HG02759 (cell line): Measurements from ENCODE around the gene DTNBP1.

Experiments used
- ATAC-seq: cut with Tn5 transposase; IDR thresholded peaks from one replicate; pipeline ENCODE4 v1.9.1; 2021; ENCODE audit warnings: mild to moderate bottlenecking, moderate library complexity; ENCODE audit not compliant: unreplicated experiment

Gene DTNBP1

DNA sequence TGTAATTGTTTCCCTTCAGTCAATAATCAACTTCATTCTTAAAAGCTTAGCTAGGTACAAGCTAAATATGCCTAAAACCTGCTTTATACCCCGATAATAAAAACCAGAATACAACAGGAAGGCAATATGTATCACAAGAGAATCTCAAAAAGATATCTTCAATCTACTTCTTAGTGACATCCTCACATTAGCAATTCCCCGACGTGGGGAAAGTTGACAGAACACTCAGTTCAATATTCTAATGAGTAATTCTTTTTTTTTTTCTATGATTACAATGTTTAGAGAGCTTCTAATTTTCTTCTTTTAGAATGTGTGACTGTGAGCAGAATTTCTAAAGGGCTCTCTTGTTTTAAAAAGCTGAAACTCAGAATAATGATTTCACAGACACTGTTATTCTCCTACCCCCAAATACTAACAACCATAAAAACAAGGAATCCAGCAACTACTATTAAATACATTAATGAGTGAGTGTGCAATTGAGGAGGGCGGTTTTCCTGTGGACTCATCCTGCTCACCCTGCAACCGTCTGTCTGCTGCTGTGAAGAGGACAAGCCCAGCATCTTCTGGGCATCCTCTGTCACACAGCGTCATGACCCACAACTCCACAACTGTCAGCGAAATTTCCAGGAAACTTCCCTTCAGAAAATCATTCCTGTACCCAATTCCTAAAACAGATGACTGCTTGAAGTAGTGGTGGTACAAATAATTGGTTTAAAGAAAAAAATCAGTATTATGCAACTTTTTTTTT, 68.1 kb downstream of the DTNBP1 start:
- ATAC-seq: no peak

- ATAC-seq: no peak
Measured at GRCh38 chr6:15593798-15594197, 69.0 kb downstream of the DTNBP1 start.

DNA sequence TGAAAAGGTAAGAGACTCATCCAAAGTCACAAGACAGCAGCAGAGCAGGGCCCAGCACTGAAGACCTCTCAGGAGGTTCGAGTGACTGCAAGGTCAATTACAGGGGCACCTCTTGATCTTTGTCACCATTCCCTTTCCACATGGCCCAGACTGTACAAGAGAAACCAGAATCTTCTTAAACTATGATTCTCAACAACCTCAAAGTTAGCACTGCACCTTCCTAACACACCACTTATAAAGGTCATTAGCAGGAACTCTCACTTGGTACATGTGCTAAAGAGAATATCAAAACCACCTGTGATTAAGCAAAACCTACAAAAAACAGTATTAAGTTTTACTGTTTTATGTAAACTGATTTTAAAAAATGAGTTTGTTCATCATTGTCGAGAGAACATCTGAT, 70.2 kb downstream of the DTNBP1 start:
- no peak for ATAC-seq

GRCh38 chr6:15588971-15589634, 73.7 kb downstream of the DTNBP1 start:
- no peak for ATAC-seq

- no peak for ATAC-seq
Measured at GRCh38 chr6:15586503-15586902, 76.3 kb downstream of the DTNBP1 start.

DNA sequence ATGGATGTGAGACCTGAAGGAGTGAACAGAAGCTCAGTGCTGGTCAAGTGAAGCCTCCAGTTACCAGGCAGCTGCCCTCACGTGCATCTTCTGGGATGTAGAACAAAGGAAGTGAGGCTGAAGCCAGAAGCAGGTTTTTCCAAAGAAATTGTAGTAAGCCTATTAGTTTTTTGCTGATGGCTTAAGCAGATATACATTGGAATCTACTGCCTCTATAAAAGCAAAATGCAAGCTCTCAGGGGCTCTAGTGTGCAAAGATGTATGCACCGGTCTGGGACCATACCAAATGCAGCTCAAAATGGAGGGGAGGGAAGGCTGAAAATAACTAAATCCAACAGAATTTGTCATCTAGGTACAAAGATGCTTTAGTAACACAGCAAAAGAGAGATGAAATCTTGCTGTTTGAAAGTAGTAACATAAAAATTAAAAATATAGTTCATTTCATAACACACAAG, 77.0 kb downstream of the DTNBP1 start:
- no peak for ATAC-seq

DNA sequence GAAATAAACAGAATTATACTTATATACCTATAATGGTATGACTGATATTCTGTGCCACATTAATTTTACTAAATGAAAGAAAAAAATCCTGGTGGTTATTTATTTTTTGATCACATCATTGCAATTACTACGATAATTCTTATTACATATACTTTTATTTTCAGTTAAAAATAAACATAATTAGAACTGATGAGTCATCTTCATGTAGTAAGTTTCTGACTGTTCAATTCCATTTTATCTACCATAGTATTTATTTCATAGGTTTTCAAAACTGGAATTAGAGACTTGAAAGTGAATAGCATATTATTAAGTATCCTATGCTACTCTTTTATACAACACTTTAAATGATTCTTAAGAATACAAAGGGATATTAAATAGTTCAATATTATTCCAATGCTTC, 80.3 kb downstream of the DTNBP1 start:
- ATAC-seq: no peak

GRCh38 chr6:15581751-15582150, 81.1 kb downstream of the DTNBP1 start:
- no peak for ATAC-seq

- ATAC-seq: no peak
Measured at GRCh38 chr6:15580326-15580725, 82.5 kb downstream of the DTNBP1 start.

- ATAC-seq: no peak
Measured at GRCh38 chr6:15578716-15579391, 84.0 kb downstream of the DTNBP1 start.

- no peak for ATAC-seq
Measured at GRCh38 chr6:15577550-15578171, 85.2 kb downstream of the DTNBP1 start.

DNA sequence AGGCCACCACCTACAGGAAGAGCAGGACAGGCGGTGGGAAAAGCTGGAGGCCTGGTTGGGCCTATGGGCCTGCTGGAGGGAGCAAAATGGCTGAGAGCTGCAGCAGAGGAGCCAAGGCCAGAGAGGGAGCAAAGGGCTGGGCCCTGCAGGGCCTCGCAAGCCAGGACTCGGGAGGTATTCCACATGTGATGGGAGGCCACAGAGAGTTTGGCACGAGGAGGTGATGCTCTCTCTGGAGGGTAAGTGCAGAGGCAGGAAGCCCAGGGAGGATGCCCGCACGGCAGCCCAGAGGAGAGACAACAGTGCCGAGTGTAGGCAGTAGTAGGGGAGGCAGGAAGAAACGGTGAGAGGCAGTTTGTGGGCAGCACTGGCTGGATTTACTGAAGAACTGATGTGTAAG, 85.7 kb downstream of the DTNBP1 start:
- ATAC-seq: no peak

GRCh38 chr6:15575357-15576033, 87.3 kb downstream of the DTNBP1 start:
- no peak for ATAC-seq

- no peak for ATAC-seq
Measured at GRCh38 chr6:15574486-15574885, 88.3 kb downstream of the DTNBP1 start.

GRCh38 chr6:15574023-15574422, 88.8 kb downstream of the DTNBP1 start:
- no peak for ATAC-seq

DNA sequence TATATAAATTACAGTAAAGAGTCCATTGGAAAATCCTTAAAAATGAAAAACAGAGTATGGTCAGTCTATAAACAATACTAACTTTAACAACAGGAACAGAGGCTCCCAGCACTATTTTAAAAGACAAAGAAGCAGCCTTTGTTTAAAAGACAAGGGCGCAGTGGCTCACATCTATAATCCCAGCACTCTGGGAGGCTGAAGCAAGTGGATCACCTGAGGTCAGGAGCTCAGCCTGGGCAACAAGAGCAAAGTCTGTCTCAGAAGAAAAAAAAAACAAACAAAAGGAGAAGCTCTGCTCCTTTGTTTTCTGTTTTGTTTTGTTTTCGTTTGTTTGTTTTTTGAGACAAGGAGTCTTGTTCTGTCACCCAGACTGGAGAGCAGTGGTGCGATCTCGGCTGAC, 89.4 kb downstream of the DTNBP1 start:
- ATAC-seq: no peak

GRCh38 chr6:15572296-15573016, 90.4 kb downstream of the DTNBP1 start:
- no peak for ATAC-seq

GRCh38 chr6:15570171-15570570, 92.7 kb downstream of the DTNBP1 start:
- ATAC-seq: no peak

DNA sequence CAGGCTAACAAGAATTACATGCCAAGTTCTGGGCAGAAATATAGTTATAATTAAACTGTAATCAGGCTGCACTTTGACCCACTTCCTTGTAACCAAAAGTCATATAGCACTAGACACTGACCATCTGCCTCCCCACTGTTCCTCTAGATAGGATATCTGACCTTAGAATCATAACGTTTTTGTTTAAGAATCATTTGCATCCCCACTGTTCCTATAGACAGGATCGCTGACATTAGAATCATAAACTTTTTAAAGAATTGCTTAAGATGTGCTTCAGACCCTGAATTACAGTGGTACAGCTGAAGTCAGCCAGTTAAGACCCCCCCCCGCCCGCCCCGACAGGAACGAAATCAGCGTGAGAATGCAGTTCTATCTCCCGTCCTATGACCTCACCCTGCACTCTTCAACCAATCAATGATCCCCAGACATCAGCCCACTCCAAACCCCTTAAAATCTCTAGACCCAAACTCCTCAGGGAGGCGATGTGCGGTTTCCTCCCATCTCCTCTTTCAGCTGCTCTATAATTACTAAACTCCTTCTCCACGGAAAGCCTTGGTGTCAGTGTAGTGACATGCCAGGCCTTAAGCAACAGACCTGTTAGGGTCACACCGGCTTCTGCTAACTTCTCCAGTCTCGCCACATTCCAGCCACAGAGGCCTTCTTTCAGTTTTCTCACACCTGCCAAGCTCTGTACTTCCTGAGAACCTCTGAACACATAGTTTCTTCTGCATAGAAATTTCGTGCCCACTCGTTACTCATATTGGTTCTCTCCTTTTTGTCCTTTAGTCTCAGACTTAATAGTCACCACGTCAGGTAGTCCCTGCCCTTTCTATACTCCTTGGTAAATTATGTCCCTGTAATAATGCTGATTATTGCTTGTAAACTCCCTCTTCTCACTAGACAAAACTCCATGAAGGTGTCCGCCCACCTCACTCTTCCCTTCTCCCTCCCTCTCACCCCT, 93.5 kb downstream of the DTNBP1 start:
- no peak for ATAC-seq
